GM21528 (cell line): Measurements from ENCODE around the gene PPP1R13B.

Experiments used
- ATAC-seq: cut with Tn5 transposase; IDR thresholded peaks from one replicate; pipeline ENCODE4 v1.9.1; 2021; ENCODE audit warnings: mild to moderate bottlenecking, moderate library complexity; ENCODE audit not compliant: unreplicated experiment, low FRiP score

The PPP1R13B gene

DNA sequence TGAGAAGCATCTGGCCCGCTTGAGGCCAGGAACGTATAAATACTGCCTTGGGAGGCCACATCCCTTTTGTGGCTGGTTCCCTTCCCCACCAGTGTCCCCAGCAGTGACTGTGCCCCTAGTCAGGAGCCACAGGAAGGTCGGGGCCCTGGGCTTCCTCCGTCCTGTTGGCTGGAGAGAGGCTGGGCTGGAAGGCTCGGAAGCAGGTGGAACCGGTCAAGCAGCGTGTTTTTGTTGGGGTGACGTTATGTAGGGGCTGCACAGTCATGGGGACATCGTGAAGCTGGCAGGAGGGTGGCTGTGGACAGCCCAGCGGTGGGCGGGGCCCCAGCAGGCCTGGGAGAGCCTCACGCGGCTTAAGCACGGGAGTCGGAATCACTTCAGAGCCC lies 142.3 kb downstream of the PPP1R13B start:
- ATAC-seq = no peak

DNA sequence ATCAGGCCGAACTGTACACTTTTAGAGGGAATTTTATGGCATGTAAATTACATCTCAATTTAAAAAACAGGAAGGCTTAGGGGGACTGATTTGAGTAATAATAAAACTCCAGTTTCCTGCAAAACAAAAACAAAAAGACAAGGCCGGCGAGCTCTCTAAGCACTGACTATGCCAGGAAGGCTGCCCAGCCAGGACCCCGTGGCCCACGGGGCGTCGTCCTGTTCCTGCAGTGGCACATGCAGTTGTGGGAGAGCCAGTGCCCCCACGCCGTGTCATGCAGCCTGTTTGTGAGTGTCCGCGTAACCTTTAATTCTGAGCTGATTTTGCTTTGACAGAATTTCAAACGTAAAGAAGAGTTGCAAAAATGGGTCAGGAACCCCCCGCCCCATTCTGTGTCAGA lies 142.7 kb downstream of the PPP1R13B start:
- no peak for ATAC-seq

DNA sequence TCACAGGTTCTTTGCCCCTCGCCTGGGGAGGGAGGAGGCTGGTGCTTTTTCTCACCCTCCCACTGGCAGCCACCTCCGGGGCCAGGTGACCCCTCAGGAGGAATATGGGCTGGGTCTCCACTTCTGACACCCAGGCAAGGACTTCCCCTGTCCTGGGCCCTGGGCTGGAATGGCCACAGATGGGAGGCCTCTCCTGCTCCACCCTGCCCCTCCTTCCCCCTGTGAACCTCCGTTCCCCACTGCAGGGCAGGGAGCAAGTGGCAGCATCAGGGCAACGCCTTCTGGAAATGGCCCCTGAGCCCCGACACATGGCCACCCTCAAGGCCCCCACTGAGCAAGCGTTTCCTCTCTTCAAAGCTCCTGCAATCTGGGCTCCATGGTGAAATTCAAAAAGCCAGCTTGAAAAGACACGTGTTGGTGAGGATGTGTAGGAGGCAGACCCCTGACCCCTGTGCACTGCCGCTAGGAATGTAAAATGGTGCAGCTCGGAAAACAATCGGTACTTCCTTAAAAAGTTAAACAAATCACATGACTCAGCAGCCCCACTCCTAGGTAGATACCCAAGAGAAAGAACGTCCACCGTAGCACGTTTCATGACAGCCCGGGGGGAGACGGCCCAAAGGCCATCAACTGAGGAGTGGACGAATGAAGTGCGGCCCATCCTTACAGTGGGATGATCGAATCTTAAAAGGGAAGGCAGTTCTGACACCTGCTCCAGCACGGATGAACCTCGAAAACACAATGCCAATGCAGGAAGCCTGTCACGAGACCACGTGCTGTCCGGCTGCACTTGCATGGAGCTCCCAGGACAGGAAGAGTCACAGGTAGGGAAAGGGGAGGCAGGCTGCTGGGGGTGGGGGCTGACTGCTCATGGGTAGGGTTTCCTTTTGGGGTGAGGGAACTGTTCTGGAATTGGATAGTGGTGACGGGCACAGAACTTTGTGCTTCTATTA lies 143.7 kb downstream of the PPP1R13B start:
- no peak for ATAC-seq

DNA sequence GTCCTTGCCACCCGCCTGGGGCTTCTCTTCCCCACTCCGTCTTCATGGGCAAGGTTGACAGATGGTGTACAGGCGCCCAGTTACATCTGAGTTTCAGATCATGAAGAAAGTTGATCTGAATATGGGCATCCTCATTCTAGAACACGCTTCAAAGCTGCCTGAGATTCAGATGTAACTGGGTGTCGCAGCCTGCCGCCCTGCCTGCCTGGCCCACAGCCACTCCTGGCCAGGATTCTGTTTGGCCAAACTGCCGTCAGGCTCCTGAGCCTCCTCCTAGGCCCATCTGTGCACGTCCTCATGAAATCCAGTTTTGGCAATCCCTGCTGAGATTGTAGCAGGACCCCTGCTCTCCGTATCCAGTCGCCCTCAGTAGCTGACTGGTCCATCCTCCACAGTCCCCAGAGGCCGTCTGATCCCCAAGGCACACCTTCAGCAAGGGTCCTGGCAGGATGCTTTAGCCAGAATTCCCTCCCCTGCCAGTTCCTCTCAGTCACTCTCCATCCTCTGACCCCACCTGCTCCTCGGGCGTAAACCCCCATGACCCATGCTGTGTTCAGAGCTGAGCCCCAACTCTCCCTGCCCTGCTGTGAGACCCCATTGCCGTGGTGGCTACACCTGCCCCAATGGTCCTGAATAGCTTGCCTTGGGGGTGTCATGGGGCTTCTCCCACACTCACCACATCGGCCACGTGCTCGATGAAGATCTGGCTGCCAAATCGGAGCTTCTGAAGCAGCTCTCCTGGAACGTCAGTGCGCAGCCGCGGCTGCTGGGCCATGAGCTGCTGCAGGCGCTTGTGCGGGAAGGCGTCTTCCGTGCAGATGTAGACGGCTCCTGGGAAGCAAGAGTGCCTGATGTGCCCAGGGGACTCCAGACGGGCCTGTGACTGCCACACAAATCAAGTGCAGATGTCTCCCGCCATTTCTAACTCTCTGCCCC lies 144.6 kb downstream of the PPP1R13B start:
- ATAC-seq = no peak

DNA sequence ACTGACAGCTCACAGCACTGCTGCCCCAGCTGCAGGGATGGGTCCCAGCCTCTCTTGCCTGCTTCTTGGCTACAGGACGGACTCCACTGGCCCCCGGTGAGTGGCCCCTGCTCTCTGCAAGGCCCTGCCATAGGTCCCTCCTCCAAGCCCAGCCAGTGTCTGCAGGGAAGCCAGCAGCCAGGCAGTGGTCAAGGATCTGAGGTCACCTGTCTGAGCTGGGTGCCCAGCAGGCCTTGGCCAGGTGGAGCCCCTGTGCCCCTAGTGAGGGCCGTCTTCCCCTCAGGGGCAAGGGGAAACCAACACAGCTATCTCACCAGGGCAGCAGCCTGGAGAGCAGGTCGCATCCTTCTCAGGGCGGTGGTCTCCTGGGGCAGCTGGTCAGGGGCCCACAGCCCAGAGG lies 145.3 kb downstream of the PPP1R13B start:
- no peak for ATAC-seq

DNA sequence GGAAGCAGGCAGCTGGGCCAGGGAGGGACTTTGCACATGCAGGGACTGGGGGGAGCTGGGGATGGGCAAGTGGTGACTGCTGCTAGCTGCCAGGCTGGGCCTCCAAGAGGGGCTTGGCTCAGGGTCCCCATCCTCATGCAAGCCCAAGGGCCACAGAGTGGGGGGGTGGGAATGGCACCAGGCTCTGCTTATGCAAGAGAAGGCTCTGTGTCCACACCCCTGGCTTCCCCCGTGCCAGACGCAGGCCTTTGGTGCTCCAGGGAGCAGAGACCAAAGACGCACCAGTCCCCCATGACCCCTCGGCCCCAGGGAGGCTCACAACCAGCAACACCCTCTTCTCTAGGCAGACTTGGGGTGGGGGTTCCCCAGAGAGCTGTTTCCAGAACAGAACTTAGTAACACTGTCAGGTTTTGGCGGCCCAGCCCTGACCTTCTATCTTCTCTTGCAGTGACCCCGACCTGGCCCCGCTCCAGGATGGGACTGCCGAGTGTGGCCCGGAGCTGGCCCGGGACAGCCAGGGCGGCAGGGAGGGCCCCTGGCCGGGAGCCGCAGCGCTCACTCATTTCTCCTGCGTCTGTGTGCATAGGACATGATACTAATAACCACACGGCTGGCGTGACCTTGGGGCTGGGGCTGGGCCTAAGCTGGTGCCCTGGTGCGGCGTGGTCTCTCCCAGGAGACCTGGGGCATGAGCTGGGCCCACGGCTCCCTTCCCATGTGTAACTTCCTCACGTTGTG lies 146.5 kb downstream of the PPP1R13B start:
- no peak for ATAC-seq

DNA sequence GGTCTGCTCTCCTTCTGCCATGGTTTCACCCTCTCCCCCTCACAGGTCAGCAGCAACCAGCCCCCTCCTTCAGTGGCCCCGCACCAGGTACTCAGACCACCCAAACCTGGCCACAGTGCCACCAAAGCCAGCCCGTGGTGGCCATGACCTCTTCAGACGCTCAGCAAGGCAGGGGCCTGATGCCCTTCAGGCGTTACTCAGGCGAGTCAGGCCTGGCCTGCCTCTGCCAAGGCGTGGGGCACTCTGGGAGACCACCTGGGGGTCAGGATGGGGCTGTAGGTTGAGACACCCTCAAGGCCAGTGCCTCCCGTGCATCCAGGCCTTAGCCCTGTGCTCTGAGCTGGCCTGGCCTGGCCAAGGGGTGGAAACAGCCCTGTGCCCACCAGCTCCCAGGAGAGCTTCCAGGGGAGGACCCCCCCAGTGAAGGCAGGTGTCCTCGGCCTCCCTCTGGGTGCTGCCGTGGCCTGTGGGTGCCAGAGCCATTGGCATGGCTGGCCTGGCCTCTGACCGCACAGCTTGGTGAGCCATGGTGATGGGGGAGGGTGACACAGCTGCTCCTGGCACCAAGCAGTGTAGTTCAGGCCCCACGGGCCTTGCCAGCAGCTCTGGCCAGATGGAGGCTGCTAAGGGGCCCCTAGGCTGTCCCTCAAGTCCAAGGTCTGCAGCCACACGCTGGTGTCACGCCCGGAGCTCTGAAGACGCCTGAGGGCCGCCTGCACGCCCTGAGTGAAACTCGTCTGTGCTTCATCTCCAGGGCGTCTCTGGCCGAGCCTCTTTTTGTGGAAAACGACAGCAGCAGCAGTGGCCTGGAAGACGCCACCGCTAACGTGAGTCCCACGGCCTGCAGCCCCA lies 147.2 kb downstream of the PPP1R13B start:
- no peak for ATAC-seq

DNA sequence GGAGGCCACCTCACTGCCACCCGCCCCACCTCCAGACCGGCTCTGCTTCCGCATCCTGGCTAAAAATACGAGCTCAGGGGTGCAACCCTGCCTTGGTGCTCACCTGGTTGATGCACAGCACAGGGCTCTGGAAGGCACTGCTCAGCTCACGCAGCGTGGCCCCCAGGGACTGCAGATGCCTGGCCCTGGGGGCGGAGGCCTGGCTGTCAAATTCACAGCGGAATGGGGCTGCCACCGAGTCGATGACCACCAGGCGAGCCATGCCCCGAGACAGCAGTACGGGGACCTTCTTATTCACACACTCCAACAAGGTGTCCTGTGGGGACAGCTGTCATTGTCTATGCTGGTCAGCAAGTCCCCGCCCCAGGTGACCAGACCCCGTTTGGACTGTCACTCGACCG lies 148.1 kb downstream of the PPP1R13B start:
- no peak for ATAC-seq

DNA sequence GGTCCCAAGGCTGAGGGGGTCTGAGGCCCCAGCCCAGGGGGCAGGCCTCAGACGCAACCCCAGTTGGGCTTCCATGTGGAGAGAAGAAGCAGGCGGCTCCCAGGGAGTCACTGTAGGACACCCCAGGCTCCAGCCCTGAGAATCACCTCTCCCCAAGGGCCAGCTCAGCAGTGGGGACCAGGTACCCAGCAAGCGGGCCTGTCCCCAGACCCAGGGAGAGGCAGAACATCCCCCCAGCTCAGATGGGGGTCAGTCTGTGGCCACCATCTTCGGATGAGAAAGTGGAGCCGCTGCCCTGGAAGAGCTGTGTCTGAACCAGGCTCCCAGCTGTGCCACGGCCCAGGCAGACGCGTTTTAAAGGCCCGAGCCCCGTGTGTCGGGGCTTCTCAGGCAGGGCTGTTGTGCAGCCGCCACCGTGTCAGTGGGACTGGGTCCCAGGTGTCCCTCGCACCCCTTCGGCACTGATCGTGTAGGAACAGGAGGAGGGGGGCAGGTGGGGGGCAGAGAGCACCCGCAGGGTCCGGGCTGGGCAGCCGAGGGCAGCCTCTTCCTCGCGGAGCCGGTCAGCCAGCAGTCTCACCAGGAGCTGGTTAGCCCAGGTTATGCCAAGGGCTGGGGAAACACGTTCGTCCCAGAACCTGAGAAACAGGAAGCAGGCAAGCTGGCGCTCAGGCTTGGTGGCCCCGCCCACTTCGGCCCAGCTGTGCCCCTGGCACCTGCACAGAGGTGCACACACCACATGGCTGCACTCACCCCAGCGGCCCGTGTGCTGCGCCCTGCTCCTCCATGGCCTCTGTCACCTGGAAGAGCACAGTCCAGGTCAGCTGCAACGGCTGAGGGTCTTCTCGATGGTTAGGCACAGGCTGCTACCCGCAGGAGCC lies 148.8 kb downstream of the PPP1R13B start:
- ATAC-seq = no peak

DNA sequence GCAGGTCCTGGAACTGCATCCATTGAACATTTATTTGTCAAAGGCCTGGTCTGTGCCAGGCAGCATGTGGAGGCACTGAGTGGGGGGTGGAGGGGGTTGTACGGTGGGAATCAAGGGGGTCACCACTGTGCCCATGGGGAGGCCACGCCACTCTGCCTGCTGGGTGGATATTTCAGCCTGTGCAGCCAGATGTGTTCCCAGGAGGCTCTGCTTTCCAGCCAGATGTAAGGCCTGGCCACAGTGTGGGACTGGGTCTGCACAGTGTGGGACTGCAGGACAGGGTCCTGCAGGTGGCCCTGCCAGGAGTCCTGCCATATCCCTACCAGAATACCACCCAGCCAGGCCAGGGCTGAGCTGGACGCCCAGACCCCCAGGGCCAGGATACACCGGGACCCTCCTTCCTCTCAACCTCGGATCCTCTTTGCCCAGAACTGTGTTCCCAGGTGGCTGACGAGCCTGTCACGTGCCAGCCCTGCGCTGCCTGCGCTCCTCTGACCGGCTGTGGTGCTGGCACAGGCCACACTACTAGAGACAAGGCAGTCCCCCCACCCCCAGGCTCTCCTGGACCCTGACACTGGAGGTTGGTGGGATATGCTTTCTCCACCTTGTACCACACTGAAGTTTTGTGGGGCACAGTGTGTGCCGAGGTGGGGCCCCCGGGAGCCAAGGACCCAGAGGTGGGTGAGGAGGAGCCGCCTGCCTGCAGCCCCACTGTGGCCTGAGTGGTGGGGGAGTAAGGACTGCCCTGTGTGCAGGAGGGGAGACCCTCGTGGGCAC lies 149.6 kb downstream of the PPP1R13B start:
- ATAC-seq = no peak

DNA sequence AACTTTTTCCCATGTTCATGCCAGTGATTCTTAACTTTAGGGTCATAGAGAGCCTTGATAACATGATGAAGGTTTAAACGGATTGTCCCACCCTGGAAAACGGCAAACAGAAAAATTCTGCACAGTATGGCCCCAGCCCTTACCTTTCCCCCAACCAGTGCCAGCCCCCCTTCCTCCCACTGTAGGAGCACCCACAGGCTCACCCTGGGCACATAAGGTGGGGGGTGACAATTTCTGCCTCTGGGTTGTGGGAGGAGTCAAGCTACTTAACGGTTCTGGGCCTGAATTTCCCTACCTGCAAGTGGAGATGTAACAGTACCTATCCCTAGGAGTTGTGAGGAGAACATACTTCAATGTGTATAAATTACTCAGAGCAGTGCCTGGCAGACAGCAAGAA lies 150.2 kb downstream of the PPP1R13B start:
- ATAC-seq = no peak

DNA sequence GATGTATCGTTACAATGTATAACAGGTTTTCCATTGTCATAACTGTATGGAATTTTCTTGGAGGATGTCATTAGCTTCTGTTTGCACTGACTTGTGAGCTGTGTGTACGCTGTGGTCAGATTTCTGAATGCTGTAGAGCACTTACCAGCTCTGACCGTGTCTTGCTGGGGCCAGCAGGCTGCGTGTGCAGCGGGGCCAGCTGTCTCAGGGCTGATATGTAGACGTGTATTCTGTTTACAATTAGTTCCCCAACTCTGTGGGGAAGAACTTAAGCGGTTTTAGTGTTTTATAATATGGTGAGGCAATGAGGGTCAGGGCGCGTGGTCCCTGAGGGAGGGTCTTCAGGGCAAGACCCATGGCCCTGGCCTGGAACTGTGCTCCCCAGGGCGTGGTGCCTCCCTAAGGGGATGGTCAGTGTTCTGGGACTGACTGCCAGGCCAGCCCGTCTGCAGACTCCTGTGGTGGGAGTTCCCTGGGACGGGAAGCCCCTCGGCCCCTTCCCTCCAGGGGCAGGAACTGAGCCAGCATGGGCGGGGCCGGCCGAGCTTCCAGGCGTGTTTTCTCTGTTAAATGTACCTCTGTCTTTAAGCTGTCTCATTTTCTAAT lies 150.8 kb downstream of the PPP1R13B start:
- no peak for ATAC-seq

DNA sequence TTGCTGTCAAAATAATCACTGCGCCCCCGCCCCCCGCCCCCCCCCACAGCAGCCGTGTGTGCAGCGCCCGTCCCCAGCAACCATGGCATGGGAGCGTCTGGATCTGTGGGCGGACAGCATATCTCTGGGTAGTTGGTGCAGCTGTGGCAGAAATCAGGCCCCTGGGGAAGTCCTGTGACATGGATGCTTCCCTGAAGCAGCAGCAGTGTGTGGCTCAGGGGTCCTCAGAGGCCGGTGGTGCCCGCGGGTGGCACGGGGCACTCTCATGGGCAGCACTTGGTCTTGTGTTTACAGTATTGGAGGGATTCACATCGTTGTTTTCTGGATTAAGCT lies 151.3 kb downstream of the PPP1R13B start:
- ATAC-seq = no peak

DNA sequence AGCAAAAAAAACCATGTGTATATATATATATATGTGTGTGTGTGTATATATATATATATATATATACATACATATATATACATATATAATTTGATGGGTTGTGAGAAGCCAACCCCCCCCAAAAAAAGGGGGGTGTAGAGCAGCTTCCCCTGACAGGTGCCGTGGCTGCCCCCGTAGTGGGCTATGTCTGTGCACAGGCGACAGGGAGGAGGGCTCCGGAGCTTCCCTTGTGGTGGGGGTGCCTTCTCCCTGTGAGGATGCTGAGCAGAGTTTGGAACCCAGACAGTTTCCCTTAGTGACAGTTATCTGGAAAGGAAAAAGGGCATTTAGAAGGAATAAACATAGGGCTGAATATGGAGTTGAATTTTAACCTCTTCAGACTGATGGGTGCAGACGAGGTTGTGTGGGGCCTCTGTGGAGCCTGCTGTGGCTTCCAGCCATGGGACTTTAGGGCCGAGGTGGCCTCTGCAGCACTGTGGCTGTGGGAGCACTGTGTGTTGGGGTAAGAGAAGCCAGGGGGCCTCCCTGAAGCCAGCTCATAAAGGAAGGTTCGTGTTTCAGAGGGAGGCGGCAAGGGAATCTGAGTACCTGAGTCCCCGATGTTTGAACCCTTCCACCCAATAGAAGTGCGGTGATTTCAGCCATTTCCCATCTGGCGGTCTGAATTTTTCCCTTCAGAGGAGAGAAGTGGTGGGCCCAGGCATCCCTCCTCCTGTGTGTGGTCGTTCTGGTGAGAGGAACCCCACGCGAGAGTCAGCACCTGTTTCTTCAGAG lies 151.9 kb downstream of the PPP1R13B start:
- no peak for ATAC-seq

DNA sequence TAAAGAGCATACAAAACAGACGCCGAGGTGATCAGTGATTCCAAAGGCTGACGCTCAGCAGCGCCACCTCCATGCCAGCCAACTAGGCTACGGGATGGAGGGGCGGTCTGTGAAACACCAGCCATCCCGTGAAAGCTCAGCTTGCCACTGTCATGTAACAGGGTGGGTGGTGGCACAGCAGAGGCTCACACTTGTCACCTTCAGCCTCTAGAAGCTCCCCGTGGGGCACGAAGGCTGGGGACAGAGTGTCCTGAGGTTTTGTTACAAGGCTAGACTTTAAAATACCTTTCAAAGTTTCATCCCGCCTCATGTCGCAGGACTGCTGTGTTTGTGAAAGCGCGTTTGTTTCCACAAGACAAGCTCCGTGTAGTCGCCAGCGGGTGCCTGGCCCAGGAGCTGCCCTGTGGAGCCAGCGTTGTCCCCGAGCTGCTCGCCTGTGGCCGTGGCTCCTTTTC lies 152.8 kb downstream of the PPP1R13B start:
- ATAC-seq = no peak

DNA sequence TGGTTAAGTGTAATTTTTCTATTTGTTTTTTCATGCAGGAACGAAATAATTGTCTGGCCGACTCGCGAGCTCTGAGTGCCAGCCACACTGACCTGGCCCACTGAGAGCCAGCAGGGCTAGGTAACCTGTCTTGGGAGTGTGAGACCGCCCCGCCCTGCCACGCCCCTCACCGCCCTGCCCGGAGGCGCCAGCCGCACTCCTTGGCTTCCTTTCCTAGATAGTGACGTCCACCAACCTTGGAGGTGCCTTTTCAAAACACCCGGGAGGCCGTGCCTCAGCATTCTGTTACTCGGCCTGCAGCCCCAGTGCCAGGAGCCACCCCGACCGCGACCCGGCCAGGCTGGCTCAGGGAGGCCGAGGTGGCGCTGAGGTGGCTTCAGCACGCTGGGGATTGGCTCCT lies 153.9 kb downstream of the PPP1R13B start:
- ATAC-seq = no peak

DNA sequence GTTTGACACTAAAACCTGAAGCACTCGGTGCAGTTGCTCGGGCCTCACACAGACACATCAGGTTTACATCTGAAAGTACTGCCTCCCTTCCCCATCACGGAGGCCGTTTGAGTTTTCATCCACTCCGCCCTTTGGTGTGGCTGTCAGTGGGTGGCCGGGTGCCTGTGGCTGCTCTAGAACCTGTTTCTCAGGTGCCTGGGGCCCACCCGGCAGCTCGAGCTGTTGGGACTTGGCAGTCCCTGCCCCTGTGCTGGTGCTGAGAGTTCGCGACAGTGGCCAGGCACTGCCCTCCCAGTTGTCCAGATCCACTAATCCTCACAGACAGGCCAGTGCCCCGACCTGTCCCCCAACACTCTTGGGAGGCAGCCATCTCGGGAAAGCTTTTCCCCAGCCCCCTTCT lies 154.5 kb downstream of the PPP1R13B start:
- no peak for ATAC-seq
